GM19463 (cell line): Measurements from ENCODE around the gene SCD5.

Experiments
- ATAC-seq: cut with Tn5 transposase; IDR thresholded peaks from one replicate; pipeline ENCODE4 v1.9.1; 2021; ENCODE audit warnings: mild to moderate bottlenecking, moderate library complexity; ENCODE audit not compliant: unreplicated experiment

SCD5 gene

DNA sequence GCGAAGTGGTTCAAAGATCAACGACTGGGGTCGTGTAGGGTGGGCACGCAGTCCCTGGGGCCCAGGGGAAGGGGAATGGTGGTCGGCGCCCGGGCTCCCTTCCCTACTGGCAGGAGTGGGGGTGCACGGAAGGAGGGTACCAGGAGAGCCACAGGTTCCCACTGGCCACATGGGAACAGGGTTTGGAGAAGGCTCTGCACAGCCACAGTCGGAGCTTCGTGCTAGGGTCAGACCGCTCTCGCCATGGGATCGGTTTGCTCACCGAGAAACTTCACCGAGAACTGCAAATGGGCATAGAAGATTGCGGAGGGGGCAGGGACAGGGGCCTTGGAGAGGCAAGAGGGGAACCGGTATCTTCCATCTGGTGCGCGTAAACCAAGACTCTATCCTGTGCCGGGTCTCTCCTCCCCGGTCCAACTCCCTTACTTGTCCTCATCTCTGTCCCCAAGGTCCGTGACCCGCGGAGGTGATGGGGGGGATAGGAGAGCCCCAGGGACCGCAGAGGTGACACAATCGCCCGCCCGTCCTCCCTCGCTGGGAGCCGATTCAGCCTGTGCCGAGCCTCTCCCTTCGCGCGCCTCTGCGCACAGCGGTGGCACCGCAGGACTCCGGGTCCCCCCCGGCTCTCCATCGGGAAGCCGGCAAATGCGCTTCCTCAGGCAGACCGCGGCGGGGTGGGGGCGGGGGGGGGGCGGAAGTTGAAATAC, 1.0 kb downstream of the SCD5 start:
- no peak for ATAC-seq

DNA sequence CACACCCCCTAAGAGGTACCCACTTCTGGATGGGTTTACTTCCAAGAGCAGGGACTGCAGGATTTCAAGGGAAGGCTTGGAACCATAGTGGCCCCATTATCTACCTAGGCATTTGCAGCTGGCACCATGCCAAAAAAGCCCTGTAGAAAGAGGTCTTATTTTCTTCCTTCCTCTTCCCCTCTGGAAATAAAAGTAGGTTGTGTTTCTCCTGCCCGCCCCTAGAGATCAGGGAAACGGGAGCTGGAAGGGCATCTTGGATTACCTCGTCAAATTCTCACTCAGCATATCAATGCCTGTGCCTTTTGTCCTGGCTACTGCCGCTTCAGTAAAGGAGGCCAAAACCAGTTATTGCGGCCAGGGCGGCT, 1.6 kb downstream of the SCD5 start:
- ATAC-seq = no peak

DNA sequence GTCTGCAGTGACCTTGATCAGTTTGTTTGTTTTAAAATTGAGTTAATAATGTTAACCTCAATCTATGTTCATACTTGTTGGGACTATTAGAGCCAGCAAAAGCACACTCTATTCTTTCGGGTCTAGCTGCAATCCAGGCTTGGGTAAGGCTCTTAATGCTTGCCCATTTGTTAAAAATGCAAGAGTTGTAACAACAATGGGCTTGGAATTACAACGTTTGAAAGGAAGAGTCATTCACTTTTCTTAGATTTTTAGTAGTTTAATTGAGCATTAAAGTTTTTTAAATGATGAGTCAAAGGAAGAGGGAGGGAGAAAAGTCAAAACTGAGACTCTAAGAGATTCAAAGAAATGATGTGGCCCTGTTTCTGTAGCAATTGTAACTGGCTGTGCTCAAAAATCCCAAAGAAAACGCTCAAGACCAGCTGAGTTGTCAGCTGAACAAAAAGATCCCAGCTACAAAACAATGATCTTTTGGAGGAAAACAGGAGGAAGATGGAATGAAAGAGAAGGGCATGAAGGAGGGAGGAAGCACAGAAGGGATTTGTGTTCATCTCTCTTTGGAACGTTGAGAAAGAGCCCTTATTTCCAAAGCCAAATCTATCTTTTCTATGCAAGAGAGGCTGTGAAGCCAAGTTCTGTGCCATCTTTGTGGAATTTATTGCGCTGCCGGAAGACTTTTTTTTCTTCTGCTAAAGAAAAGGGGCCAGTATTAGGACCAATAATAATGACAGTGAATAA, 5.5 kb downstream of the SCD5 start:
- no peak for ATAC-seq

DNA sequence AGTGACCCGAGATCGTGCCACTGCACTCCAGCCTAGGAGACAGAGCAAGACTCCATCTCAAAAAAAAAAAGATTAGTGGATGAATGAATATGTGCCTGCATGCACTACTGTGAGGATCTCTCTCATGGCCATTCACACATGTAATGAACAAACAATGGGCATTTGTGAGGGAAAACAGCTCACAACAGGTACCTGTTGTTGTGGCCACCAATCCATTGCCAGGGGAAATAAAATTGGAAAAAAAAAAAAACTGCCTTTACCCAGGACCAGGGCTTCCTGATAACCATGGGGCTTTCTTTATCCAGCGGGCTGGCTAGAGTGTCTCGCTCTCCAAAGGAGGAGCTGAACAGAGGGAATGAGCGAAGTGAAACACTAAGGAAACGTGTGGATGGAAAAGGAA, 7.4 kb downstream of the SCD5 start:
- ATAC-seq = no peak

DNA sequence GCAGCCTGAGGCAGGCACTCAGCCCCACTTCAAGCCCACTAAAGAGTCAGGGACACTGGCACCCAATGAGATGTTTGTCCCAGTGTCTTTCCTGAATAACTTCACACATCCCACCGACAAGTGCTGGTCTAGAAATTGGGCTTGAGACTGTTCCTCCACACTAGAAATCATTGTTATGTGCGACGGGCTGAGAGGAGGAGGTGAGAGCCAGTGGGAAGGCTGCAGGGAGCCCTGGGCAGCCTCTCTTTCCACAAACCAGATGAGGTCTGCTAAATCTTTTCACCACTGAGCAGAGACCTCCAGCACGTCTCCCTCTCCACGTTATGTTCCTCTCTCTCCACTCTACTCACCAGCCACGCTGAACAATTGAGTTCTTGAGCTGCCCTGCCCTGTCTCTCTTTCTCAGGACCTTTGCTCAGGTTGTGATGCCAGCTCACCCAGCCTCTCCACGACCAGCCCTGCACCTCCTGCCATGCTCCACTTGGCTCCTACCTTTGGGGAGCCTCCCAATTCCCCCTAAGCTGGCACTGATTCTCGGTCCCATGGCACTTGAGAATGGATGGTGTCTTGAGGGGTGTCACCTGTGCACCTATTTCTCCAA, 8.4 kb downstream of the SCD5 start:
- ATAC-seq = no peak

DNA sequence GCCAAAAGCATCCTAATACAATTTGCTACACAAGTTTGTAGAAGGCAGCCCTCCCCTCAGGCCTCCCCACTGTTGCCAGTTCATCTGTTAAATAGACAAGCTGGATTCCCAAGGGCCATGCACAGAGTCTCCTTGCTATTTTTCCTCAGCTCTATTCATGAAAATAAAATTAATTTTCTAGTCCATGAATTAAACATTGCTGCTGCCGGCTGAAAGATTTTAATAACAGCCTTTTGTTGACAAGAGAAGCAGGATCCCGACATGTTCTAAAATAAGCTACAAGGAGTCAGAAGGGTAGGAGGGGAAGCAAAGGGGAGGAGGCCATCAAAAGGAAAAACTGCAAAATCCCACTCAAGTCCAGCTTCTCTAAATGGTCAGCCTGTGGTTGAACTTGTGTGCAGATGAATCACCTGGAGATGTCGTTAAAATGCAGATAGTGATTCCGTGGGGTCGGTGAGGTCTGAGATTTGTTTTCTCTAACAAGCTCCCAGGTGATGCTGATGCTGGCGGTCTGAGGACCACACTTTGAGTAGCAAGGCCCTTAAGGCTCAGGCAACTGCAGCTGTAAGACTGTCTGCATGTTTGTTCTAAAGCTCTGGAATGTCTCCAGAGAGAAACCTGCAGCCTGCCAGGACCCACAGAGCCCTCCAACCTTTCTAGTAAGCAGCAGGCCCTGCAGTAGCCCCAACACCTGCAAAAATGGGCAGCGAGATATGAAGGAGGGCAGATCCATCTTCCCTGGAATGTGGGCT, 9.4 kb downstream of the SCD5 start:
- ATAC-seq = no peak

DNA sequence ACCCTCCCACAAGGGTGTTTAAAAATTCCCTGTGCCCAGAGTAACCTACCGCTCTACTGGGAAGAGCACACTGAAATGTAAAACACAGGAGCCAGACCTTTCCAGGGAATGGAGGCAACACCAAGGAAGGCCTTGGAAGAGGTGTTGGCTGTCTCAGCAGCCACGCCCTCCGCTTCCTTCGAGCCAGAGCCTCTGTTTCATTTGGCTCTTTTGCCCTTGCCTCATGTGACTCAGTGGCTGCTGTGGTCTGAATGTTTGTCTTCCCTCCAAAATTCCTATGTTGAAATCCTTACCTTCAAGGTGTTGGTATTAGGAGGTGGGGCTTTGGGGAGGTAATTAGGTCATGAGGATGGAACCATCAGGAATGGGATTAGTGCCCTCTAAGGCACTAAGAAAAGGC, 11.3 kb downstream of the SCD5 start:
- ATAC-seq = no peak

DNA sequence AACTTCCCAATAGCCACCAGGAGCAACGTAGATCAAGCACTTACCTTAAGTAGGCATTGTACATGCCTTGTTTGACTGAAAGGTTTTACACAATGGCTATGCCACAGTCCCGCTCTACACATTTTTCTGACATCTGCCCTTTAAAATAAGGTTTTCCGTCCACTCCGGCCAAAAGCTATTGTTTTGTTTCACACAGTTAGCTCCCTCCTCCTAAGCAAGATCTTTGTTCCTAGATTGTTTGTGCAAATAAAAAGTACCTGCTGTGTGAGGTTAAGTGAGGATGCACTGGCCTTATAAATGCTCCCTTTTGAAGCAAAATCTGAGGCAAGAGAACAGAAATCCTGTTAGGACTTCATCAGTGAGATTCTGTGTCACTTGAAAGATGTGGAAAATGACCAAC, 11.8 kb downstream of the SCD5 start:
- ATAC-seq = no peak

DNA sequence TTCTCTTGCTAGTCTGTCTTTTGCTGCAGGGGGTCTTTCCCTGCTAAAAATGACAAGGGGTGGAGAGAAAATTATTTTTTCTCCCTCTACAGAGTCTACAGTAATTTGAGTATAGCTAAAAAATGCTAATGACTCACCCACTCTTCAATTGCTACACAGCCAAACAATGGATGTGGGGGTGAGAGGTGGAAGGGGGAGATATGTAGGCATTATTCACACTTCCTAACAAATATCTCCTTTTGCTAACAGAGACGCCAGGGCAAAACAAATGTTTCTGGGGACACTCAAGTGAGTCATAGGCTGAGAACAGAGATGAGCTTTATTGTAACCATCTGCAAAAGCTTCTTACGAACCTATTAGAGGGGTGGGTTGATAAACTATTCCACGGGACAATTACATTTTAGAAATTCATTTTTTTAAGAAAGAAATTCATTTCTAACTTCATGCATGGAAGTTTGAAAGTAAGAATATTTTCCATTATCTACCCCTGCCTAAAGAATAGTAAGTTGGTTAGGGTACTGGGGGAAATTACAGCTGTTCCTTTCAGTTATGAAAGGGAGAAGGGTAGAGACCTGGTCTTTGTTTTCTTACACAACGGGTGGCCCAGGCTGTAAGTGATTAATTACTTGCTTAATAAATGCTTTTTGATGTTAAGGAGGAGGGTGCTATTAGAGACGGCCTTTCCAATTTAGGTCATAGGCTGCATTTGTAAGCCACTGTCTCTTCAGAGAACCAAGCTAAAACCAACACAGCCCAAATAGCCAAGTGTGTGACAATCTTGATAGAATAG, 12.8 kb downstream of the SCD5 start:
- no peak for ATAC-seq

DNA sequence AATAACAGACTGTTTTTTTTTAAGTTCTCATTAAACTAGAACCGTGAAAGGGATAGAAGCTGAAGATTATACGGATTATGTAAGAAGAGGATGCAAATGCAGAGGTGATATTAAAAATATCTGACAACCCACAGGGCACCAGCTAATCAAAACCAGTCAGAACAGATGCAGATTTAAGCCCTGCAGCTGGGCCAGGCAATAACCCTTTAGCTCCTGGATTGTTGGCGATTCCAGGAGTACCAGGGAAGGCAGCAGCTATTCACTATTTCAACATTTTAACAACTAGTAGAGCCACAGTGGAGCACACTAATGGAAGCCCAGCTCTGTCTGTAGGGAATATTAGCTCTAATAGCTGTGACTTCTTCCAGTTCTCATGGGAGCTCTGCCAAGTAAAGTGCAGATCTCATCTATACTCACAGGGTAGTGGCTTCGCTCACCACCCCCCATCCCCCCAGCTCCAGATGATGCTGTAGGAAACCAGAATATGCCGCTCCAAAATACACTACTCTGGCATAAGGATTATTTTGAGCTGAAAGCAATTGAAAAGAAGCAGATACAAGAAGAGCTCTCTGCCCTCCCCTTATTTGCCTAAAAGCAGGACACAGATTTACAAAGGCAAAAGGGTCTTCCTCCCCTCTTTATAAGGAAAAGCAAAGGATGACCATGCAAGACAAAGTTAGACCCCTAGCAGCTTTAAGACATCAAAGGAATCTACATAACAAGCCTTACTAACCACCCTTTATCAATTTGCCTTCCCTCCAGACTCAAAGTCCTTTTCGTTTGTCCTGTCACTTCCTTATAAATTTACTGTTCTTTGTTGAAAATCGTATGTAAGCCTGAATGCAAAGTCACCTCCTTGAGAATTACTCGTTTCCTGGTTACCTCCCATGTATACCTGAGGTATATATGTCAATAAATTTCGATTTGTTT, 13.7 kb downstream of the SCD5 start:
- ATAC-seq = no peak

DNA sequence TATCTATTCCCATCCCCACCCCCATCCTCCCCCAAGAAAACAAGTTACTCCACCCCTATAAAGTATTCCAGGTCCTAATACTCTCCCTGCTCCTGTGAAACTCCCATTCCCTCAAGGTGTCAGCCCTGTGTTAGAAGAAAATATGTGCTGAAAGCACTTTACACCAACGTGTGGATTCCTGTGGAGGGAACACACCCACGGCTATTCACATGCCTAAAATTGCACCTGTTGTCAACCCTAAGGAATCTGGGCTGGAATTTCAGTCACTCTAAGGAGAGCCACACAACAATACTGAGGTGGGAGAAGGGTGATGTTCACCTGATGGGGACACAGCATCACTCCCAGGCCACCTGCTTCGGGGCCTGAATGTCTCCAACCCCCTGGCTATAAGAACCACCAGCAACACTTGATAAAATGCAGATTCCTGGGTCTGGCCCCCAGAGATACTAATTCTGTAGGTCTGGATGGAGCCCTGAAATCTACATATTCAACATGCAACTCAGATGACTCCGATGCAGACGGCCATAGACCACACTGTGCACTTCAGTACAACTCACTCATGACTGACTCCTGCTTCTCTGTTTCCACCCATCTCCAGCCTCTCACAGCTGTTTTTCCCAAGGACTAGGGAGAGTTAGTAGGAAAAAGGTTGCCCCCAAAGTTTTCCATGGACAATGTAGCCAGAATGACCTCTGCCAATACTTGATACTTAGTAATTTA, 15.8 kb downstream of the SCD5 start:
- ATAC-seq = no peak

DNA sequence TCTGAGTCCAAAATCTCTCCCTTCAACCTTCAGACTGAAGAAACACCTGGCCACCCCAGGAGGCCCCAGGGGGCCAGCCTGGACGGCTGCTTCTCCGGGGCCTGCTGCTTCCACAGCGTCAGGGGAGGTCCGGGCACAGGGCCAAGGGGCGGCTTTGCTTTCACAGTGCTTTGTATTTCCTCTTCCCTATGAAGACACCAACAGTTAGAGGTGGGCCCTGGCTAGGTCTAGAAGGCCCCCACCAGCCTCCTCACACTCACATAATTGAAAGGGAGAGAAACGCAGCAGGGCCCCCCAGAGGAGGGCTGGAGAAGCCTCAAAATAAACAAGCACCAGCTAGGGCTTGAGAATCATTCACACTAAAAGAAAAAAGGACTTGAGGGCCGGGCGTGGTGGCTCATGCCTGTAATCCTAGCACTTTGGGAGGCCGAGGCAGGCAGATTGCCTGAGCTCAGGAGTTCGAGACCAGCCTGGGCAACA, 17.8 kb downstream of the SCD5 start:
- no peak for ATAC-seq

DNA sequence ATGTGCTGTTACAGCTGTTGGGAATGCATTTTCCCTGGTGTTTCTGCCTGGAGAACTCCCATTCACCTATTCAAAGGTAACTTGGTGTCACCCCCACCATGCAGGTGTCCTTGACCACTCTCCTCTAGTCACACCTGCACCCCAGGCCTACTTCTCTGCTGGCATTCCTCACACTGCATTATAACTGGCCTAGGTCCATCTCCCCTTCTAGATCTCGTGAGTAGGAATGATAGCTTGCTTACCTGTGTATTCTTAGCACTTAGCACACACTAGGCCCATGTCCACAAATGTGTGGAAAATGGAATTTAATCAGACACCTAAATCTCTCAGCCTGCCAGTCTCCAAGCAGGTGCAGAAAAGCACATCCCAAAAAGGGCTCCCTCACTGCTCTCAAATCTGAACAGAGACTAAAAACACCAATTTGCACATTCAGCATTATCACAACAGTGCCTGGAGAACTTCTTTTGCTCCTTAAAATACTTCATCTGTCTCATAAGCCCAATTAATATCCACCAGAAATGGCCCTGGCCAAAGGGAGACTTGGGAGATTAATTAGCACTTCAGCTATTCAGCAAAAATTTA, 18.3 kb downstream of the SCD5 start:
- no peak for ATAC-seq

DNA sequence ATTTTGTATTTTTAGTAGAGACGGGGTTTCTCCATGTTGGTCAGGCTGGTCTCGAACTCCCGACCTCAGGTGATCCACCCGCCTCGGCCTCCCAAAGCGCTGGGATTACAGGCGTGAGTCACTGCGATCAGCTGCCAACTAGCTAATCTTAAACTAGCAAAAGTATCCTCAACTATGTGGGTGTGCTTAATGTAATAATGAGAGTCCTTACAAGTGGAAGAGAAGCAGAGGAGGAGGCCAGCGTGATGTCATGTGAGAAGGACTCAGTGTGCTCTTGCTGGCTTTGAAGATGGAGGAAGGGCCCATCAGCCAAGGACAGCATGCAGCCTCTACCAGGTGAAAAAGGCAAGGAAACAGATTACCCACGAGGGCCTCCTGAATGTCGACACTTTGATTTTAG, 19.6 kb downstream of the SCD5 start:
- no peak for ATAC-seq

DNA sequence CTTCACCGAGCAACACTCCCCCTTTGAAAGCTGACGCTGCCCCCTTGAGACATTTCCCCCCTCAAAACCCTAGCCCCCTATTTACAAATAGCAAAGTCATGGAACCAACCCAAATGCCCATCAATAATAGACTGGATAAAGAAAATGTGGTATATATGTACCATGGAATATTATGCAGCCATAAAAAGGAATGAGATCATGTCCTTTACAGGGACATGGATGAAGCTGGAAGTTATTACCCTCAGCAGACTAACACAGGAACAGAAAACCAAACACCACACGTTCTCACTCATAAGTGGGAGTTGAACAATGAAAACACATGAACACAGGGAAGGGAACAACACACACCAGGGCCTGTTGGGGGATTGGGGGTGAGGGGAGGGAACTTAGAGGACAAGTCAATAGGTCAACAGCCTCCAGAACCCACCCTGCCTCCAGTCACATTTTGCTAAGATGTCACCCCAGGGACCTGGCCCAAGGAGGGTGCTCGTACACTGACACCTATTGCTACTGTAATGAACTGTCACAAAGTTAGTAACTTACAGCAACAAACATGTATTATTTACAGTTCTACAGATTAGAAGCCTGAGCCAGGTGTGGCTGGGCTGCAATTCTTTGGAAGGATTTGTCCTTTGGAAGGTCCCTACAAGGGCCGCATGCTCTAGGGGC, 20.6 kb downstream of the SCD5 start:
- no peak for ATAC-seq

DNA sequence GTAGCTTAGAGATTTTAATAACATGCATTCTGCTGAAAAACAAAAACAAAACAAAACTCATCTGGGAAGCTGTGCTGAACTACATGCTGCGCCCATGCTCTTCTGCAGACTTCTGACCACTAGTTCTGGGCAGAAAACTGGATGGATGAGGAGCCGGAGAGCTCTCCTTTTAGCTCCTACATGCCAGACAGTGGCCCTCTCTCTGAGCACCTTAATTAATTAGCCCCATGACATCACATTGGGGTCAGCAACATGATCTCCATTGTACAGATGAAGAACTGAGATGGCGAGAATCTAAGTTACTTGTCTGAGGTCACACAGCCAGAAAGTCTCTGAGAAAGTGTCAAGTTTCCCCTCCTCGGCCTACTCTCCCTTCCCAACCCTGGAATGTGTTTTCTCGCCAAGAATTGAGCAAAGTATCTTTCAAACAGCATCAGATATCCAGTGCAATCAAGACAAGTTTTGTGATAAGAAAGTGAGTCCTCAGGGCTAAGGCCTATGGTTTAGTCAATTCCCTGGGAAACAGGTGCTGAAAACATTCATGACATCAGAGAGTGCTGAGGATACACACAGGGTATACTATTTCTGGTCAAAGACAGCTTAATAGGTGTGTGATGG, 21.6 kb downstream of the SCD5 start:
- ATAC-seq = no peak

DNA sequence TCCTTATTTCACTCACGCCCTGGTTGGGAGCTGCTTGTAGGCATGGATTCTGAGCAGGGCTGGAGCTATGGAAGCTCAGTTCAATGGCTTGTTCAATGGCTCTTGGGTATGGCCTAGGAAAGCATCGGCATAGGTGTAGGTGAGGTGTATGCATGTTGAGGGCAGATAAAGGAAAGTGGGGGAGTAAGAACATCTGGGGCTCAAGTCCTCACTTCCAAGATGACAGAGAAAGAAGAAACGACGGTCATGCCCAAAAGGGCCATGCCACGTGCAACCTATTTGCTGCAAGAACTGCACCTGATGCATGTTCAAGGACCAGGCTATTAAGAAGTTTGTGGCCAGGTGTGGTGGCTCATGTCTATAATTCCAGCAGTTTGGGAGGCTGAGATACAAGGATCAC, 23.4 kb downstream of the SCD5 start:
- no peak for ATAC-seq

DNA sequence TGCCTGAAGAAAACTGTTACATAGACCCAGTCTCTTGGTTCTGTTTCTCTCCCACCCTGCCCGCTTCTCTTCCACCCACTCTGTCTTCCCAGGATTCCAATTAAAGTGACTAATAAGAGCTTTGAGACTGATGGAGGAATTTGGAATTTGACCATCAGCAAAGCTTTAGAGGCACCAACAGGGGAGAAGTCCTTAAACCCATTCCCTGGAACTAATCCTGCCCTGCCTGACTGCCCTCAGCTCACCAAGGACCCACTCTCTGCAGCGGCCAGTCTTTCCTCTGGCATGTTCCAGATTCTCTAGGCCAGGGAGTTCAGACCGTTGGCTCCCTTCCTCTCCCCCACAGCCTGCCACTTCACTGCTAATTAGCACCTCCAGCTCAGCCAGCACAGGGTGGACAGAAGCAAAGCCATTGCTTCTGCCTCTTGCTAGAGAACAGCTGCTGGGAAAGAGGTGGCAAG, 23.9 kb downstream of the SCD5 start:
- ATAC-seq = no peak
